MM.1S (cell line): ENCODE measurements around the gene PIEZO2.

Experiments used
- DNase-seq: peaks from one replicate; pipeline ENCODE4 v3.0.0-alpha.2; 2015
- H2AFZ ChIP-seq: fragments of 300-600 bp; sonication (generic); 2 replicates; pipeline ENCODE4 v1.6.0; 2016; ENCODE audit warnings: antibody characterized with exemption, low read length
- H3F3A ChIP-seq: fragments of 300-600 bp; sonication (generic); 2 replicates; pipeline ENCODE4 v1.6.1; 2016; ENCODE audit warnings: mild to moderate bottlenecking, antibody characterized with exemption, low read length, moderate library complexity, mixed read lengths; ENCODE audit not compliant: insufficient read depth
- H3K27ac ChIP-seq: fragments of 300-600 bp; sonication (generic); 2 replicates; pipeline ENCODE4 v1.5.1; 2016; ENCODE audit warnings: mild to moderate bottlenecking, low read length
- H3K27me3 ChIP-seq: fragments of 300-600 bp; sonication (generic); replicated peaks from 2 replicates; pipeline ENCODE4 v1.6.0; 2016; ENCODE audit warnings: low read length; ENCODE audit not compliant: insufficient read depth
- H3K36me3 ChIP-seq: fragments of 300-600 bp; sonication (generic); replicated peaks from 2 replicates; pipeline ENCODE4 v1.6.1; 2016; ENCODE audit warnings: mild to moderate bottlenecking, low read length, mixed read lengths; ENCODE audit not compliant: insufficient read depth
- H3K4me1 ChIP-seq: fragments of 300-600 bp; sonication (generic); 2 replicates; pipeline ENCODE4 v1.6.1; 2016; ENCODE audit warnings: low read length, mixed read lengths
- H3K4me2 ChIP-seq: fragments of 300-600 bp; sonication (generic); 2 replicates; pipeline ENCODE4 v1.6.0; 2016; ENCODE audit warnings: low read depth, low read length
- H3K4me3 ChIP-seq: fragments of 300-600 bp; sonication (generic); 2 replicates; pipeline ENCODE4 v1.5.1; 2016; ENCODE audit warnings: low read length, mixed read lengths
- H3K79me2 ChIP-seq: fragments of 300-600 bp; sonication (generic); 2 replicates; pipeline ENCODE4 v1.6.1; 2016; ENCODE audit warnings: mixed run types, low read length, mixed read lengths
- H3K9ac ChIP-seq: fragments of 300-600 bp; sonication (generic); 2 replicates; pipeline ENCODE4 v1.6.1; 2016; ENCODE audit warnings: low read length, mixed read lengths
- H3K9me2 ChIP-seq: fragments of 300-600 bp; sonication (generic); replicated peaks from 2 replicates; pipeline ENCODE4 v1.6.1; 2016; ENCODE audit warnings: mild to moderate bottlenecking, low read length, mixed read lengths; ENCODE audit not compliant: insufficient read depth
- H3K9me3 ChIP-seq: fragments of 300-600 bp; sonication (generic); replicated peaks from 2 replicates; pipeline ENCODE4 v1.6.1; 2016; ENCODE audit warnings: mild to moderate bottlenecking, low read length, mixed read lengths; ENCODE audit not compliant: insufficient read depth
- H4K20me1 ChIP-seq: fragments of 300-600 bp; sonication (generic); 2 replicates; pipeline ENCODE4 v1.6.1; 2016; ENCODE audit warnings: mild to moderate bottlenecking, low read length, moderate library complexity, mixed read lengths; ENCODE audit not compliant: insufficient read depth
- CTCF ChIP-seq: fragments of 300-600 bp; sonication (generic); IDR thresholded peaks from 2 replicates; pipeline ENCODE4 v1.5.1; 2016; ENCODE audit warnings: antibody characterized with exemption, low read length, mixed read lengths
- EZH2 ChIP-seq: fragments of 300-600 bp; sonication (generic); optimal IDR thresholded peaks from 2 replicates; pipeline ENCODE3; 2017; ENCODE audit warnings: low read depth, mild to moderate bottlenecking, antibody characterized with exemption, low read length, mixed read lengths
- EZH2phosphoT487 ChIP-seq: fragments of 300-600 bp; sonication (generic); IDR thresholded peaks from 2 replicates; pipeline ENCODE4 v1.6.1; 2018; ENCODE audit warnings: antibody characterized with exemption, low read length

Gene PIEZO2

DNA sequence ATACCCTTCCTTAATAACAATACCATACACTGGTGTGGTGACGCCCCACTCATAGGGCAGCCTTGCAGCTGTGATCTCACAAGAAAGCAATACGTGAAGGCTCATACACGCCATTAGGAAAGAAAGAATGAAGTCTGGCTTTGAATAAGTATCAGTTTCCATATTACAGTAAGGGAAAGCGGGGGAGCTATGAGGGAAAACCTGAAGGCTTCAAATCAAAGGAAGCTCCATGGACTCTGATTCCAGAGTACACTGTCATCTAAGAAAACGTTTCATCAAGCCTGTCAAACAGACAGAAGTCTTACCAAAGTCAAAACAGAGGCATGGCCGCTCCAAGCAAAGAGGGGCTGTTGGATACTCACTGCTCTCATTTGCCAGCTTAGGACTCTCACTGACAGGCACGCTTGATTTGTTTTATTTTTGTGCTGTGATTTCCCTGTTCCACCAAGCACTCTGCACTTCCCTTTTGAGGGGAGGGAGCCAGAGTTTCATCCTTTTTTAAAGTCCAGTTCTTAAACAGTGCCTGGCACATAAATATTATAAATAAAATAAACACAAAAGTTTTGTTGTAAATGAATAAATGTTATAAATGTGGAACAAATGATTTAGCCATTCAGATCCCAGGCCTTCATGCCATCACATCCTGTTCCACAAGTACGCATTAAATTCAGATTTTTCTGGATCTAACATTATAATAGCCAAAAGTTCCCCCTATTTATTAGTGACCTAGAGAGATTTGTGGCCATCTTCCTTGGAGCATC is 221.2 kb downstream of the PIEZO2 start:
- Histone ChIP-seq H3K4me3 (no peak overlapping the region), H3K4me2 (no peak overlapping the region), H3K4me1 (no peaks in the 10 kb centered on the region), H3K9ac (no peak overlapping the region), H4K20me1 (no peaks in the 10 kb centered on the region), H3F3A (no peaks in the 10 kb centered on the region), H3K79me2 (no peaks in the 10 kb centered on the region), H3K9me3 (no peaks in the 10 kb centered on the region), H3K27ac (no peak overlapping the region), H2AFZ (no peak overlapping the region), H3K27me3 (no peaks in the 10 kb centered on the region), H3K9me2 (no peaks in the 10 kb centered on the region), H3K36me3 (no peaks in the 10 kb centered on the region)
- TF ChIP-seq EZH2phosphoT487 (no peak), CTCF (no peak), EZH2 (no peak)
- no peak for DNase-seq

DNA sequence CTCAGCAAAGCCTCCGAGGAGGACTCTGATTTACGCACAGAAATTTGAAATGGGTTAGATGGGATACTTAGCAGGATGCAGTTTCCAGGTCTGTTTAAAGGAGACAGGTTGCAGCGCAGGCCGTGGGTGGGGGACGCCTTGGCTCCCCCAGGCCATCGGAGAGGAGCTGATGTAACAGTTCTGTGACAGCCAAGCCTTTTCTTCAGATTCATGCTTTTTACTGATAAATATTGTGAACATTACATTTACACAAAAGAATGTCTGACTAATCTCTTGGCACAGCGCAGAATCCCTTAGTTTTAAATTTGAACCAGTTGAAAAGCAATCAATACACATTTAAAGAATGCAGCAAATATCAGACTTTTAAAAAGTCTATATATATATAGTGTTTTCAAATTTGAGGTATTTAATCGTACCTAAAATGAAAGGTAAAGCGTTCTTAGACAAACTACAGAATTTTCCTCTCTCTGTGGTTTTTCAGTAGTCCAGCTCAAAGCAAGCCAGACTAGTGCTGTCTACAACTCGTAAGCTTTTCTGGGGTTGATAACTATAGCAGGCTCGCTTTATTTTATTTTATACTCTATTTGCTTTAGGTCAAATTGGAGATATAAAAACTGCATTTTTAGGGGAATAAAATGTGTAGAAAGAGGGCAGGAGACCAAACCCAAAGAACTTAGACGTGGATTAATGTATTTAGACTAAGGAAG is 221.9 kb downstream of the PIEZO2 start:
- no peak overlapping the region for H3K4me2 ChIP-seq
- H3K79me2 ChIP-seq, result no peaks in the 10 kb centered on the region
- no peak for DNase-seq
- H3K9ac ChIP-seq, result no peak overlapping the region
- H3K9me3 ChIP-seq, result no peaks in the 10 kb centered on the region
- TF ChIP-seq EZH2phosphoT487 (no peak), EZH2 (no peak), CTCF (no peak)
- H3K27me3 ChIP-seq, result no peaks in the 10 kb centered on the region
- H3K27ac ChIP-seq, result no peak overlapping the region
- no peaks in the 10 kb centered on the region for H3K9me2 ChIP-seq
- H3K4me3 ChIP-seq, result no peak overlapping the region
- H4K20me1 ChIP-seq, result no peaks in the 10 kb centered on the region
- no peaks in the 10 kb centered on the region for H3F3A ChIP-seq
- H3K4me1 ChIP-seq, result no peaks in the 10 kb centered on the region
- H2AFZ ChIP-seq, result no peak overlapping the region
- H3K36me3 ChIP-seq, result no peaks in the 10 kb centered on the region

DNA sequence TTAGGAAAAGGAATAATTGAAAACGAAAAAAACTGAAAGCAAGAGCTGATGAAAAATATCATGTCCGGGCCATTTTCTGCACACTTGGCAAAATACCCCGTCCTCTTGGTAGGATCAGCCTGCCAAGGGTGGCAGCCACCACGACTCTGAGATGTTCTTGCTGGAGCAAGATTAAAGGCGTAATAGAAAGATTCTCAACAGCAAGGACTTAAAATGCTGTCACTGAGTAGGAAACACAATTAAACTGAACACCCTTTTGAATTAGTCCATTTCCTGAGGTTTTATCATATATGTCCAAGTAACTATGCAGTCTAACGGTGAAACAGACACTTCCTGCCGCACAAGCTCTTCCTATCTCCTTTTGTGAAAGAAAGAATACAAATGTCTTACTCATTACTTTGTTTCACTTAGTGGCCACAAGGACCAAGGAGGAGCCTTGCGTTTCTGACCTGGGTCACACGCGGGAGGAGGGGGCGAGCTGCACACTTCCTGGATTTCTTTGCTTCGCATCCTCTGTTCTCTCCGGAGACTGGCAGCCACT is 222.7 kb downstream of the PIEZO2 start:
- no peaks in the 10 kb centered on the region for H3K79me2 ChIP-seq
- H3K4me3 ChIP-seq, result no peak overlapping the region
- no peak overlapping the region for H2AFZ ChIP-seq
- no peaks in the 10 kb centered on the region for H3K9me3 ChIP-seq
- H3K9me2 ChIP-seq, result no peaks in the 10 kb centered on the region
- DNase-seq, result no peak
- TF ChIP-seq EZH2phosphoT487 (no peak), EZH2 (no peak)
- H3K4me2 ChIP-seq, result no peak overlapping the region
- H3K36me3 ChIP-seq, result no peaks in the 10 kb centered on the region
- H4K20me1 ChIP-seq, result no peaks in the 10 kb centered on the region
- H3K9ac ChIP-seq, result no peak overlapping the region
- no peaks in the 10 kb centered on the region for H3K4me1 ChIP-seq
- no peaks in the 10 kb centered on the region for H3F3A ChIP-seq
- no peak overlapping the region for H3K27ac ChIP-seq
- H3K27me3 ChIP-seq, result no peaks in the 10 kb centered on the region

- no peaks in the 10 kb centered on the region for H4K20me1 ChIP-seq
- H3K4me2 ChIP-seq, result no peak overlapping the region
- H3K9me2 ChIP-seq, result no peaks in the 10 kb centered on the region
- H3K9ac ChIP-seq, result no peak overlapping the region
- H3F3A ChIP-seq, result no peaks in the 10 kb centered on the region
- TF ChIP-seq EZH2phosphoT487 (no peak), CTCF (no peak)
- H3K79me2 ChIP-seq, result no peaks in the 10 kb centered on the region
- no peaks in the 10 kb centered on the region for H3K9me3 ChIP-seq
- no peak overlapping the region for H2AFZ ChIP-seq
- no peak for DNase-seq
- no peak overlapping the region for H3K27ac ChIP-seq
- no peaks in the 10 kb centered on the region for H3K4me1 ChIP-seq
- no peaks in the 10 kb centered on the region for H3K27me3 ChIP-seq
- H3K4me3 ChIP-seq, result no peak overlapping the region
- no peaks in the 10 kb centered on the region for H3K36me3 ChIP-seq
Measured at GRCh38 chr18:10924290-10924689, 225.1 kb downstream of the PIEZO2 start.
